ENCODE measurements around the gene NR0B2.

- TF ChIP-seq CTCF (IDR thresholded peaks at IDR 0.05; ENCODE audit: low read depth, low read length, poor library complexity, severe bottlenecking), result no peak
- TF ChIP-seq EZH2phosphoT487 (IDR thresholded peaks at IDR 0.05; ENCODE audit: borderline replicate concordance, low read length), result no peak
Observed at GRCh38 chr1:26900001-26900814, 13.6 kb downstream of the NR0B2 start, which contains the start of gene GPATCH3.

Measured in DOHH2 (cell line).